Daoy (cell line): ENCODE measurements around the gene HMGA1. TPM values are rescaled to one million over a fixed set of nuclear protein-coding genes. Genes with fewer than 3 reads are reported as not detected.

ENCODE experiments used
- DNase-seq: peaks from one replicate; pipeline ENCODE4 v3.0.0-alpha.2; 2015; ENCODE audit warnings: low read depth
- total RNA-seq: library from RNA; depleted of rRNA; stranded (reverse); fragments of >200 nt; shearing (Covaris generic); gene quantifications from 2 replicates; pipeline ENCODE4 v1.2.3, GENCODE V29; 2014; rRNA removed

Gene HMGA1
- total RNA-seq: 489 and 504 TPM in 2 replicates

GRCh38 chr6:34236443-34237315 is at the start of gene HMGA1:
HMGA1 (plus strand) TSS chr6:34236873; CDS start chr6:34240781, 3,908 bp downstream.
- peak; percentile 95 for DNase-seq

DNA sequence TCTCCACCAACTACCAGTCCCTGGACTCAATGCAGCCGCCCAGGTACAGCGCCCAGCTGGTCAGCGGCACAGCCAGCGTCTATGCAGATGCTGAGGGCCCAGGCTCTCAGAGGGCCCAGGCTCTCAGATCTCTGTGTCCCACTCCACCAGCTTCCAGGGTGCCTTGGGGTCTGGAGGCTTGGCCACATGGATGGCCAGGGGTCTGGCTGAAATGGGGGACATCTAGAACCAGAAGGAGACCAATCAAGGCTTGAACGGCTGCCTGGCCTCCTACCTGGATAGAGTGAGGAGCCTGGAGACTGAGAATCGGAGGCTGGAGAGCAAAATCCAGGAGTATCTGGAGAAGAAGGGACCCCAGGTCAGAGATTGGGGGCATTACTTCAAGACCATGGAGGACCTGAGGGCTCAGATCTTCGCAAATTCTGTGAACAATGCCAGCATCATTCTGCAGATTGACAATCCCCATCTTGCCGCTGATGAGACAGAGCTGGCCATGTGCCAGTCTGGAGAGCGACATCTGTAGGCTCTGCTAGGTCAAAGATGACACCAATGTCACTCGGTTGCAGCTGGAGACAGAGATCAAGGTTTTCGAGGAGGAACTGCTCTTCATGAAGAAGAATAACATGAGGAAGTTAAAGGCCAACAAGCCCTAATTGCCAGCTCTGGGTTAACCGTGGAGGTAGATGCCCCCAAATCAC is 46.7 kb upstream of the HMGA1 start:
- no peak for DNase-seq

DNA sequence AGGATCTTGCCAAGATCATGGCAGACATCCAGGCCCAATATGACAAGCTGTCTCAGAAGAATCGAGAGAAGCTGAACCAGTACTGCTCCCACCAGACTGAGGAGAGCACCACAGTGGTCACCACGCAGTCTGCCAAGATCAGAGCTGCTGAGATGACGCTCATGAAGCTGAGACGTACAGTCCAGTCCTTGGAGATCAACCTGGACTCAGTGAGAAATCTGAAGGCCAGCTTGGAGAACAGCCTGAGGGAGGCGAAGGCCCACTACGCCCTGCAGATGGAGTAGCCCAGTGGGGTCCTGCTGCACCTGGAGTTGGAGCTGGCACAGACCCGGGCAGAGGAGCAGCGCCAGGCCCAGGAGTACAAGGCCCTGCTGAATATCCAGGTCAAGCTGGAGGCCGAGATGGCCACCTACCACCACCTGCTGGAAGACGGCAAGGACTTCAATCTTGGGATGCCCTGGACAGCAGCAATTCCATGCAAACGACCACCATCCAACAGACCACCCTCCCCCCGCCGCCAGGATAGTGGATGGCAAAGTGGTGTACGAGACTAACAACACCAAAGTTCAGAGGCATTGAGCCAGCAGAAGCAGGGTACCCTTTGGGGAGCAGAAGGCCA is 46.1 kb upstream of the HMGA1 start:
- DNase-seq: no peak

DNA sequence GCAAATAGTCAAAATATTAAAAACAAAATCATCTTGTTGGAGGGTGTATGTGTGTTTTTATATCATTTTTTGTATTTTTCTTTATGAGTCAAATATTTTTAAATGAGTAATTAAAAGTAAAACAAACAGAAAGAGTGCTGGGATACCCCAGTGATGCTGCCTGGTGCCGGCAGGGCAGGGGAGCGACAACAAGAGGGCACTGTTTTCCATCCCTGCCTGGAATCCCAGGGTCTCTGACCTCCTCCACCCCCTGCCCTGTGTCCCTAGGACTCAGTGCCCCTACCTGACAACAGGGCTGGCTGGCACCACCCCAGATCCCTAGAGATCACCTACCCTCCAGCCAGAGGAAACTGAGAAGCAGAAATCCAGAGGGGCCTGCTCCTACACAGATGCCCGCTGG is 41.9 kb upstream of the HMGA1 start:
- DNase-seq: no peak

GRCh38 chr6:34195726-34196115 is 41.0 kb upstream of the HMGA1 start:
- DNase-seq: no peak

- peak; percentile 82 for DNase-seq
Measured at GRCh38 chr6:34196116-34196832, 40.4 kb upstream of the HMGA1 start.

GRCh38 chr6:34196833-34197195 is 39.9 kb upstream of the HMGA1 start:
- DNase-seq: no peak

DNA sequence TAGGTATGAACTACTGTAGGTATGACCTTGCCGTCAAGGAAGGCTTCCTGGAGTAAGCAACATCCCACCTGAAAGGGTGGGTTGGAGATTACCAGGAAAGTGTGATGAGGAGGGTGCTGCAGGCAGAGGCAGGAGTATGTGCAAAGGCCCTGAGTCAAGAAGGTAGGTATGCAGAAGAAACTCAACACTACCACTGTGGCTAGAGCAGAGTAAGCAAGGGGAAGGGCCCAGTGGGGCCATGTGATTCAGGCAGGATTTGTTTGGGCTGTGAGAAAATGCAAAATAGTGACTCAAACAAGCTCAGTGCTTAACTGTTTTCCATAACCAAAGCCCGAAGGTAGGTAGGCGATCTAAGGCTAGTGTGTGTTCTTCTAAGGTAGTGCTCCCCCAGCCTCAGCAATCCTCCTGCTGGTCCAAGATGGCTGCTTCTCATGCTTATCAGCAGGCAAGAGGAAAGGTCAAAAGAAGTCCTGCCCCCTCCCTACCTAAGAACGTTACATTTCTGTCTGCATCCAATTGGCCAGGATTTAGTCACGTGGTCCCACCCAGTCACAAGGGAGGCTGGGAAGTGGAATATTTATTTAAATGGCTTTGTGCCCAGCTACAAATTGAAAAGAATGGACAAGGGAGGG is 36.2 kb upstream of the HMGA1 start:
- DNase-seq: no peak

DNA sequence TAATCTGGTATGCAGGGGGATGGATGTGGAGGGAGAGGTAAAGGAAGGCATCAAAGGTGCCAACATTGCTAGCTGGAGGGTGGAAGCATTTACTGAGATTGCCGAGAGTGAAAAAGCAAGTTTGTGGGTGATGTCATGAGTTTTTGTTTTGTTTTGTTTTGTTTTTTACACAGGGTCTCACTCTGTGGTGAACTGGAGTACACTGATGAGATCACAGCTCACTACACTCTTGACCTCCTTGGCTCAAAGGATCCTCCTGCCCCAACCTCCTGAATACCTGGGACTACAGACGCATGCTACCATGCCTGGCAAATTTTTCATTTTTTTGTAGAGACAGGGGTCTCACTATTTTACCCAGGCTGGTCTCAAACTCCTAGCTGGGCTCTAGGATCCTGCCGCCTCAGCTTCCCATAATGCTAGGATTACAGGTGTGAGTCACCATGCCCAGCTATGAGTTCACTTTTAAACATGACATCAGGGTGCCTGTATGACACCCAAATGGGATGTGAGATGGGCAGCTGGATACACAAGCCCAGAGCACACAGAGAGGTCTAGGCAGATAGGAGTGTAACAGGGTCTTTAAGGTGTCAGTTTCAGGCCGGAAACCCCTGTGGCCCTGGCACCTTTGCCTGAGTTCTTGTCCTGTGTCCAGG is 35.1 kb upstream of the HMGA1 start:
- DNase-seq: no peak

DNA sequence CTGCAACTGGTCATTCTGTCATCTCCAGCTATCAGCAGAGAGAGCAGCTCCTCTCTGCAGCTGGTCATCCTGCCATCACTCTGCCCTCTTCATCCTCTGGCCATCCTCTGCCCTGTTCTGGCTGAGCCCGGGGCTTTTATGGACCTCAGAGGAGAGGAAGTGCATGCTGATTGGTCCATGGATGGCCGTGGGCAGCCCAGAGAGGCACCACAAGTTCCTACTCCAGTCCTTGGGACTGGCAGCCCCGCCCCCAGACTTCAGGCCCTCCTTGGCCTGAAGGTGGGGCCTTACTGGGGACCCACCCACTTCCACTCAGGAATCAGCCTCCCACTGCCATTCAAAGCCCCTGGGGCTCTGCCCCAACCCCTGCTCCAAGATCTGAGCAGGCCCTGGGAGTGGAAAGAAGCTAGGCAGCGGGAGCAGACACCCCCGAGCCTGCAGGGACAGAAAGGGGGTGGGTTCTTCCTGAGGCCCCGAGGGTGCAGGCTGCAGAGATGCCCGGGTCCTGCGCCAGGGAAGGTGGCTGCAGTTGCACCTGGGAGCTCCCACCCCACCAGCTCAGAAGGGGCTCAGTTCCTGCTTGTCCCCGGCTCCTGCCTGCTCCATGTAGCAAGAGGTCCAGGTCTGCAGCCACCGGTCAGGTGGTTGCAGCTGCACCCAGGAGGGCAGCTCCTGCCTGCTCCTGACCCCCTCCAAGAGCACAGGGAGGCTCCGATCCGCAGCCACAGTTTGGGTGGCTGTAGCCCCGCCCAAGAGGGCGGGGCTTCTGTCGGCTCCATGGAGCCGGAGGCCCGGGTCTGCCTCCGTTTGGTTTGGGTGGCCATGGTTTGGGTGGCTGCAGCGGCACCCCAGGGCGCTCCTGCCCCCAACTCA is 34.1 kb upstream of the HMGA1 start:
- DNase-seq: no peak

- no peak for DNase-seq
Measured at GRCh38 chr6:34204693-34205092, 32.0 kb upstream of the HMGA1 start.

DNA sequence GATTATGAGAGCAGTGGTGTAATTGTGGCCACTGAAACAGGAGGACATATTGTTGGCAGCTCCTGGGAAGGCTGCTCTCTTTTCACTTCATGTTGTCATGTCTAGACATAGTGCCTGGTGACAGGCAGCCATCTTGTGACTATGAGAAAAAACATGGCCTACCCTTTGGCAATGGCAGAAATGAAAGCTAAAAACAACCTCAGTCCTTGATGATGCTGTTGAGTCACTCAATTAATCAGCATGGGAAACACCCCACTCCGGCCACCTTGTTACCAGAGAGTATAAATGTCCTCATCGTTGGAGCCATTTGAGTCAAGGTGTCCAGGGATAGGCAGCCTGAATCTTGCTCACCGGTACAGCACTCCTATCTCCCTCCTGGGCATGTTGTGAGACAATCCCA is 31.2 kb upstream of the HMGA1 start:
- DNase-seq: no peak

DNA sequence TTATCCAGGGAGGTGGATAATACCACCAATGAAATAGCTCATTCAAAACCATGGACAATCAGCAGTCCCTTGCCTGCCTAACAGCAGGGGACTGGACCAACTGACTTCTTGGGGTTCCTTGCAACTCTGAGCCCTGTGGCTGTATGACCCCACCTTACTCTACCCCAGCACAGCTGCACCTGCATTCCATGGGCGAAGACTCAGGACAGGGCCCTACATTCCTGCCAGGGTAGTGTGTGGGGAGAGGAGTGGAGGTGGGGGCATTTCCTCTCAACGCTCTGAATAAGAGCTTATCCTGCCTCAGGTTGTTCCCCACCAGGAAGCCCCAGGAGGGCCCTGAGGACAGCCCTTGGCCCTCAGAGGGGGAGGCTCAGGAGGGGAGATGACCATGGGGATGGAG is 30.8 kb upstream of the HMGA1 start:
- DNase-seq: no peak

GRCh38 chr6:34206726-34207125 is 29.9 kb upstream of the HMGA1 start:
- DNase-seq: no peak

GRCh38 chr6:34207695-34208443 is 28.8 kb upstream of the HMGA1 start:
- DNase-seq: no peak

GRCh38 chr6:34213772-34214171 is 22.9 kb upstream of the HMGA1 start:
- no peak for DNase-seq

DNA sequence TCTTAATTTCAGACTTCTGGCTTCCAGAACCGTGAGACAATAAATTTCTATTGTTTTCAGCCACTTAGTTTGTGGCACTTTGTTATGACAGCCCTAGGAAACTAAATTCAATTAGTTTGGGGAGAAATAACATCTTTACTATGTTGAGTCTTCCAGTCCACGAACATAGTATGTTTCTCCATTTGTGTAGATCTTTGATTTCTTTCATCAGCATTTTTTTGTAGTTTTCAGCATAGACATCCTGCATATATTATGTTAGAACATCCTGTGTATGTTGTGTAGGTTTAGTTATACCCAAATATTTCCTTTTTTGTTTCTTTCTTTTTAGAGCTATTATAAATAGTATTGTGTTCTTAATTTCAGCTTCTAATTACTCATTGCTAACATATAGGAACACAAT is 18.0 kb upstream of the HMGA1 start:
- DNase-seq: no peak

- DNase-seq: peak; percentile 56
Measured at GRCh38 chr6:34223381-34223955, 13.2 kb upstream of the HMGA1 start.
